SK-N-SH (cell line): ENCODE measurements around the gene ZDHHC6. TPM values are rescaled to one million over a fixed set of nuclear protein-coding genes. Genes with fewer than 3 reads are reported as not detected.

Source experiments
- CTCF ChIA-PET: fragments of 300-600, 350-600 bp; formaldehyde crosslinking; extraction: SDS; loops from one replicate; lab custom pipeline; 2021; lab: Yijun Ruan, JAX
- POLR2A ChIA-PET: fragments of 350-600 bp; sonication (Branson Sonifier 250); formaldehyde crosslinking; extraction: SDS; loops from one replicate; lab custom pipeline; 2020; ENCODE audit warnings: antibody characterized with exemption, inconsistent platforms; lab: Yijun Ruan, JAX
- DNase-seq: peaks from one replicate; pipeline ENCODE4 v3.0.0; 2012
- H2AFZ ChIP-seq: fragments of 200-600 bp; sonication (generic); 2 replicates; pipeline ENCODE4 v1.8.1; 2016; ENCODE audit warnings: antibody characterized with exemption, mild to moderate bottlenecking, low read depth
- H3F3A ChIP-seq: fragments of 200-600 bp; sonication (generic); replicated peaks from 2 replicates; pipeline ENCODE3; 2016; ENCODE audit warnings: antibody characterized with exemption, mild to moderate bottlenecking; ENCODE audit not compliant: insufficient read depth
- H3K27ac ChIP-seq, 2 experiments: fragments of 200-500 bp in 1 of 2; fragments of 200-600 bp in 1 of 2; sonication (Bioruptor generic) in 1 of 2; sonication (generic), shearing (Covaris generic) in 1 of 2; 2 replicates each; pipeline versions ENCODE4 v1.5.1 to v1.6.1; 2014 to 2016; ENCODE audit warnings: low read depth in 2 of 2, inconsistent platforms in 1 of 2, low read length in 1 of 2, mild to moderate bottlenecking in 1 of 2, mixed read lengths in 1 of 2
- H3K27me3 ChIP-seq: fragments of 200-600 bp; sonication (generic), shearing (Covaris generic); 2 replicates; pipeline ENCODE4 v1.6.1; 2016; ENCODE audit warnings: mixed run types; ENCODE audit not compliant: insufficient read depth
- H3K36me3 ChIP-seq, 2 experiments: fragments of 200-500 bp in 1 of 2; fragments of 200-600 bp in 1 of 2; sonication (Bioruptor generic) in 1 of 2; sonication (generic) in 1 of 2; replicated peaks in 1 of 2; 2 replicates each; pipeline versions ENCODE3 to v1.5.1; 2014 to 2016; ENCODE audit warnings: low read length in 1 of 2, mild to moderate bottlenecking in 1 of 2; ENCODE audit not compliant: insufficient read depth in 2 of 2, control insufficient read depth in 1 of 2
- H3K4me1 ChIP-seq, 2 experiments: fragments of 200-500 bp in 1 of 2; fragments of 200-600 bp in 1 of 2; sonication (Bioruptor generic) in 1 of 2; sonication (generic), shearing (Covaris generic) in 1 of 2; 2 replicates each; pipeline versions ENCODE4 v1.5.1 to v1.6.1; 2014 to 2016; ENCODE audit warnings: low read depth in 1 of 2, low read length in 1 of 2, mixed run types in 1 of 2; ENCODE audit not compliant: insufficient read depth in 2 of 2, control insufficient read depth in 1 of 2
- H3K4me2 ChIP-seq: fragments of 200-600 bp; sonication (generic), shearing (Covaris generic); 2 replicates; pipeline ENCODE4 v1.6.1; 2017; ENCODE audit warnings: mixed run types
- H3K4me3 ChIP-seq, 2 experiments: fragments of 200-500 bp in 1 of 2; fragments of 200-600 bp in 1 of 2; sonication (Bioruptor generic) in 1 of 2; sonication (generic), shearing (Covaris generic) in 1 of 2; 2 replicates each; pipeline versions ENCODE4 v1.5.1 to v1.8.1; 2014 to 2016; ENCODE audit warnings: low read depth in 2 of 2, inconsistent platforms in 1 of 2, low read length in 1 of 2, mild to moderate bottlenecking in 1 of 2, mixed read lengths in 1 of 2, moderate library complexity in 1 of 2
- H3K79me2 ChIP-seq: fragments of 200-600 bp; sonication (generic); 2 replicates; pipeline ENCODE4 v1.8.1; 2017; ENCODE audit warnings: mild to moderate bottlenecking; ENCODE audit not compliant: insufficient read depth
- H3K9ac ChIP-seq: fragments of 200-600 bp; sonication (generic); 2 replicates; pipeline ENCODE4 v1.6.1; 2017; ENCODE audit warnings: mixed run types
- H3K9me2 ChIP-seq: fragments of 200-600 bp; sonication (generic); 2 replicates; pipeline ENCODE4 v1.6.1; 2017; ENCODE audit warnings: mixed run types
- H3K9me3 ChIP-seq: fragments of 200-600 bp; sonication (generic); 2 replicates; pipeline ENCODE4 v1.6.1; 2017; ENCODE audit warnings: mixed run types, mild to moderate bottlenecking, moderate library complexity
- H4K20me1 ChIP-seq: fragments of 200-600 bp; sonication (generic); 2 replicates; pipeline ENCODE4 v1.6.1; 2017; ENCODE audit warnings: mild to moderate bottlenecking, mixed run types; ENCODE audit not compliant: insufficient read depth
- CHD2 ChIP-seq: fragments of 150-350 bp; IDR thresholded peaks from 2 replicates; pipeline ENCODE4 v1.6.1; 2018; ENCODE audit warnings: low read length; ENCODE audit not compliant: partially characterized antibody
- ELF1 ChIP-seq: IDR thresholded peaks from 2 replicates; pipeline ENCODE4 v1.4.0; 2012
- EZH2phosphoT487 ChIP-seq: fragments of 200-600 bp; sonication (generic); IDR thresholded peaks from 2 replicates; pipeline ENCODE4 v1.6.1; 2017; ENCODE audit warnings: low read depth, mixed run types, mild to moderate bottlenecking, antibody characterized with exemption, moderate library complexity, borderline replicate concordance
- FOSL2 ChIP-seq: IDR thresholded peaks from 2 replicates; pipeline ENCODE4 v1.4.0; 2012; ENCODE audit warnings: low read depth, mild to moderate bottlenecking, moderate library complexity, borderline replicate concordance
- FOXJ3 ChIP-seq: sonication (generic); formaldehyde crosslinking; IDR thresholded peaks from 2 replicates; pipeline ENCODE4 v1.5.1; 2020; ENCODE audit warnings: mild to moderate bottlenecking, missing genetic modification reagents
- FOXM1 ChIP-seq: IDR thresholded peaks from 2 replicates; pipeline ENCODE4 v1.4.0; 2012; ENCODE audit warnings: low read depth, mild to moderate bottlenecking
- GABPA ChIP-seq: IDR thresholded peaks from 2 replicates; pipeline ENCODE4 v1.4.0; 2012; ENCODE audit warnings: low read depth, mild to moderate bottlenecking
- GATA2 ChIP-seq: sonication (generic); formaldehyde crosslinking; IDR thresholded peaks from 2 replicates; pipeline ENCODE4 v1.5.0; 2020; ENCODE audit warnings: mild to moderate bottlenecking, missing genetic modification reagents
- JUND ChIP-seq: IDR thresholded peaks from 2 replicates; pipeline ENCODE4 v1.4.0; 2012
- MAX ChIP-seq: IDR thresholded peaks from 2 replicates; pipeline ENCODE4 v1.4.0; 2012; ENCODE audit warnings: low read depth
- MEF2A ChIP-seq: IDR thresholded peaks from 2 replicates; pipeline ENCODE4 v1.4.0; 2012; ENCODE audit warnings: low read depth, borderline replicate concordance
- MXI1 ChIP-seq: IDR thresholded peaks from 2 replicates; pipeline ENCODE4 v1.6.1; 2012; ENCODE audit warnings: mild to moderate bottlenecking, low read depth, low read length, improper control_type of control experiment
- NRF1 ChIP-seq: IDR thresholded peaks from 2 replicates; pipeline ENCODE4 v1.6.1; 2012; ENCODE audit warnings: low read depth, mild to moderate bottlenecking, low read length
- POLR2AphosphoS5 ChIP-seq: IDR thresholded peaks from 2 replicates; pipeline ENCODE4 v1.6.1; 2012; ENCODE audit warnings: low read depth, low read length
- RAD21 ChIP-seq: IDR thresholded peaks from 2 replicates; pipeline ENCODE4 v1.6.1; 2012; ENCODE audit warnings: mild to moderate bottlenecking, low read length
- RCOR1 ChIP-seq: fragments of 150-350 bp; IDR thresholded peaks from 2 replicates; pipeline ENCODE4 v1.6.1; 2017; ENCODE audit warnings: antibody characterized with exemption, low read length
- RFX5 ChIP-seq: IDR thresholded peaks from 2 replicates; pipeline ENCODE4 v1.6.1; 2012; ENCODE audit warnings: mild to moderate bottlenecking, improper control_type of control experiment, low read length
- RXRA ChIP-seq: IDR thresholded peaks from 2 replicates; pipeline ENCODE4 v1.4.0; 2012; ENCODE audit warnings: low read depth, mild to moderate bottlenecking, borderline replicate concordance
- SIN3A ChIP-seq: IDR thresholded peaks from 2 replicates; pipeline ENCODE4 v1.6.1; 2012; ENCODE audit warnings: low read depth, mild to moderate bottlenecking, low read length, moderate library complexity, borderline replicate concordance
- SMC3 ChIP-seq: IDR thresholded peaks from 2 replicates; pipeline ENCODE4 v1.6.1; 2012; ENCODE audit warnings: low read depth, low read length, improper control_type of control experiment
- TAF1 ChIP-seq: IDR thresholded peaks from 2 replicates; pipeline ENCODE4 v1.6.1; 2012; ENCODE audit warnings: low read depth, mild to moderate bottlenecking, low read length, moderate library complexity, borderline replicate concordance
- TEAD4 ChIP-seq: IDR thresholded peaks from 2 replicates; pipeline ENCODE4 v1.4.0; 2012; ENCODE audit warnings: mild to moderate bottlenecking, borderline replicate concordance; ENCODE audit not compliant: insufficient read depth
- USF1 ChIP-seq: IDR thresholded peaks from 2 replicates; pipeline ENCODE4 v1.4.0; 2012; ENCODE audit warnings: low read depth, borderline replicate concordance
- USF2 ChIP-seq: fragments of 150-350 bp; IDR thresholded peaks from 2 replicates; pipeline ENCODE4 v1.6.1; 2017; ENCODE audit warnings: antibody characterized with exemption, low read length, low read depth, borderline replicate concordance
- WGBS: methylation state at CpG from one replicate; pipeline ENCODE4 v1.1.6; 2017; ENCODE audit warnings: low lambda C conversion rate; 5-methylcytosine and 5-hydroxymethylcytosine counted together
- polyA plus RNA-seq, 3 experiments: library from polyadenylated mRNA; depleted of rRNA; stranded (reverse); fragments of >200 nt; gene quantifications; 2 replicates each; pipeline ENCODE4 v1.2.3, GENCODE V29; 2012
- TF ChIP-seq, protein P1 (sequence below): IDR thresholded peaks from 2 replicates; pipeline ENCODE4; 2012
- TF ChIP-seq, protein P2 (sequence below): fragments of 200-600 bp; sonication (generic); IDR thresholded peaks from 2 replicates; pipeline ENCODE4 v1.6.1; 2017; ENCODE audit warnings: antibody characterized with exemption, mild to moderate bottlenecking, moderate library complexity

Gene ZDHHC6
- polyA plus RNA-seq (2012; rRNA removed), result 12.5 and 20.7 TPM in 2 replicates
- polyA plus RNA-seq (2012; cell fraction: cytosol; rRNA removed), result 14.1 and 15.4 TPM in 2 replicates
- polyA plus RNA-seq (2012; cell fraction: nucleus; rRNA removed), result 14.7 and 43.1 TPM in 2 replicates

- Histone ChIP-seq H3K9me2 (no peaks in the 10 kb centered on the region), H3K27me3 (no peaks in the 10 kb centered on the region), H3K79me2 (peaks cover 77% of the 10 kb centered on the region), H3K4me2 (peak within 1 kb of the TSS; percentile 83), H3K27ac (peak within 1 kb of the TSS; percentile 93 to 96), H3K9ac (peak within 1 kb of the TSS; percentile 90), H3K36me3 (peaks cover 33 to 45% of the 10 kb centered on the region in 2 experiments), H4K20me1 (no peaks in the 10 kb centered on the region), H3K4me1 (peaks cover 6 to 11% of the 10 kb centered on the region in 2 experiments; a peak in 3 of 4 replicates), H3K9me3 (no peaks in the 10 kb centered on the region), H3F3A (peaks cover 5% of the 10 kb centered on the region), H3K4me3 (peak within 1 kb of the TSS; percentile 87 to 91), H2AFZ (peak within 1 kb of the TSS; percentile 89)
- ChIA-PET POLR2A (interaction anchor here (1.0 to 1.2 kb wide), 2 partner anchors 16 to 25 kb away, joined by 3 to 4 read pairs; no protein-coding TSS in a partner anchor), CTCF (interaction anchor here (0.6 to 2.2 kb wide), 4 partner anchors 12 to 321 kb away, joined by 3 to 19 read pairs (median 4); no protein-coding TSS in a partner anchor)
- 0% methylated on average over 27 of the region's 59 CpGs for WGBS
- peak; percentile 88 for DNase-seq
- TF ChIP-seq TEAD4 (0 out of 2 replicates have a peak, but pooled peaks have one; percentile 25), NRF1 (peak; percentile 77), SMC3 (no peak), RFX5 (no peak), RXRA (no peak), FOXJ3 (CRISPR knock-in tag) (no peak), SIN3A (no peak), RAD21 (no peak), TAF1 (peak; percentile 43), MAX (peak; percentile 59; the same call in 1 of the 2 replicates), CHD2 (no peak), RCOR1 (no peak), GABPA (peak; percentile 91), USF1 (no peak), FOSL2 (no peak), POLR2AphosphoS5 (peak; percentile 77; the same call in 1 of the 2 replicates), EZH2phosphoT487 (no peak), JUND (no peak), GATA2 (peak; percentile 69), MEF2A (no peak), FOXM1 (no peak), MXI1 (0 out of 2 replicates have a peak, but pooled peaks have one; percentile 9), USF2 (no peak), ELF1 (peak; percentile 98)
- TF ChIP-seq, protein P1, sequence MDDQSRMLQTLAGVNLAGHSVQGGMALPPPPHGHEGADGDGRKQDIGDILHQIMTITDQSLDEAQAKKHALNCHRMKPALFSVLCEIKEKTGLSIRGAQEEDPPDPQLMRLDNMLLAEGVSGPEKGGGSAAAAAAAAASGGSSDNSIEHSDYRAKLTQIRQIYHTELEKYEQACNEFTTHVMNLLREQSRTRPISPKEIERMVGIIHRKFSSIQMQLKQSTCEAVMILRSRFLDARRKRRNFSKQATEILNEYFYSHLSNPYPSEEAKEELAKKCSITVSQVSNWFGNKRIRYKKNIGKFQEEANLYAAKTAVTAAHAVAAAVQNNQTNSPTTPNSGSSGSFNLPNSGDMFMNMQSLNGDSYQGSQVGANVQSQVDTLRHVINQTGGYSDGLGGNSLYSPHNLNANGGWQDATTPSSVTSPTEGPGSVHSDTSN, result peak; percentile 2; the same call in 1 of the 2 replicates
- TF ChIP-seq, protein P2, sequence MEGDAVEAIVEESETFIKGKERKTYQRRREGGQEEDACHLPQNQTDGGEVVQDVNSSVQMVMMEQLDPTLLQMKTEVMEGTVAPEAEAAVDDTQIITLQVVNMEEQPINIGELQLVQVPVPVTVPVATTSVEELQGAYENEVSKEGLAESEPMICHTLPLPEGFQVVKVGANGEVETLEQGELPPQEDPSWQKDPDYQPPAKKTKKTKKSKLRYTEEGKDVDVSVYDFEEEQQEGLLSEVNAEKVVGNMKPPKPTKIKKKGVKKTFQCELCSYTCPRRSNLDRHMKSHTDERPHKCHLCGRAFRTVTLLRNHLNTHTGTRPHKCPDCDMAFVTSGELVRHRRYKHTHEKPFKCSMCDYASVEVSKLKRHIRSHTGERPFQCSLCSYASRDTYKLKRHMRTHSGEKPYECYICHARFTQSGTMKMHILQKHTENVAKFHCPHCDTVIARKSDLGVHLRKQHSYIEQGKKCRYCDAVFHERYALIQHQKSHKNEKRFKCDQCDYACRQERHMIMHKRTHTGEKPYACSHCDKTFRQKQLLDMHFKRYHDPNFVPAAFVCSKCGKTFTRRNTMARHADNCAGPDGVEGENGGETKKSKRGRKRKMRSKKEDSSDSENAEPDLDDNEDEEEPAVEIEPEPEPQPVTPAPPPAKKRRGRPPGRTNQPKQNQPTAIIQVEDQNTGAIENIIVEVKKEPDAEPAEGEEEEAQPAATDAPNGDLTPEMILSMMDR, result peak; percentile 31; the same call in 1 of the 2 replicates
Observed at GRCh38 chr10:112446855-112447619, at the start of gene ZDHHC6, which contains the start of gene VTI1A. Gene ZDHHC6 (minus strand): TSS chr10:112446914. CDS start chr10:112445436, 1,478 bp downstream. Gene VTI1A (plus strand): TSS chr10:112447215. CDS start chr10:112447374, 159 bp downstream.
